GM11168 (cell line): ENCODE results near the gene CELA2B.
"Not testable (repeated sequence)": the region's sequence is repeated elsewhere in the genome, so short reads cannot be mapped to it uniquely, and the experiment has no call there.

Source experiments
- in situ Hi-C: fragments of 300-500 bp; cut with MboI; formaldehyde crosslinking; loops from one replicate; pipeline ENCODE4 v1.12.0; 2022; ENCODE audit warnings: low sequenced_read_pairs; ENCODE audit not compliant: unreplicated experiment

CELA2B gene

GRCh38 chr1:15521206-15521906, 45.5 kb downstream of the CELA2B start:
- in situ Hi-C loops: not testable (repeated sequence)

- in situ Hi-C loops: no loop called here
Observed at GRCh38 chr1:15522551-15522950, 46.6 kb downstream of the CELA2B start.

- in situ Hi-C loops: no loop called here
Observed at GRCh38 chr1:15523104-15524020, 47.5 kb downstream of the CELA2B start.

- in situ Hi-C loops: no loop called here
Observed at GRCh38 chr1:15524021-15524282, 48.0 kb downstream of the CELA2B start, which contains the start of gene CASP9. CASP9 (minus strand) TSS chr1:15524215; CDS start chr1:15524200, 15 bp downstream.

- in situ Hi-C loops: no loop called here
Observed at GRCh38 chr1:15524283-15525049, 48.6 kb downstream of the CELA2B start.

GRCh38 chr1:15525050-15526020, 49.4 kb downstream of the CELA2B start:
- in situ Hi-C loops: no loop called here

- in situ Hi-C loops: no loop called here
Observed at GRCh38 chr1:15526021-15526489, 50.2 kb downstream of the CELA2B start.

- in situ Hi-C loops: no loop called here
Observed at GRCh38 chr1:15526490-15527339, 50.8 kb downstream of the CELA2B start, which contains the start of gene DNAJC16. DNAJC16 (plus strand) TSS chr1:15526848; CDS start chr1:15529106, 2,258 bp downstream.

GRCh38 chr1:15531003-15531402, 55.1 kb downstream of the CELA2B start:
- in situ Hi-C loops: no loop called here

- in situ Hi-C loops: no loop called here
Observed at GRCh38 chr1:15531682-15532081, 55.8 kb downstream of the CELA2B start.

- in situ Hi-C loops: no loop called here
Observed at GRCh38 chr1:15538771-15539170, 62.9 kb downstream of the CELA2B start.

GRCh38 chr1:15540186-15540585, 64.3 kb downstream of the CELA2B start:
- in situ Hi-C loops: no loop called here
